SK-N-SH treated with all-trans-retinoic acid at 6 μM for 48 hours (cell line): Measurements from ENCODE around the gene ITPR3.

Experiments used
- BACH2 ChIP-seq: fragments of 250-450 bp; sonication (Bioruptor Pico); IDR thresholded peaks from 2 replicates; pipeline ENCODE4 v1.9.0; 2021; ENCODE audit warnings: mild to moderate bottlenecking, borderline replicate concordance
- OSR1 ChIP-seq: fragments of 250-450 bp; sonication (Bioruptor Pico); IDR thresholded peaks from 2 replicates; pipeline ENCODE4 v1.8.0; 2022; ENCODE audit warnings: moderate library complexity, mild to moderate bottlenecking, inconsistent platforms
- SNAI2 ChIP-seq: fragments of 250-450 bp; sonication (Bioruptor Pico); IDR thresholded peaks from 2 replicates; pipeline ENCODE4 v1.5.0; 2020; ENCODE audit warnings: mild to moderate bottlenecking, moderate library complexity
- ZC3H10 ChIP-seq: fragments of 250-450 bp; sonication (Bioruptor Pico); IDR thresholded peaks from 2 replicates; pipeline ENCODE4 v1.5.1; 2021; ENCODE audit warnings: mild to moderate bottlenecking, moderate library complexity
- ZFP3 ChIP-seq: fragments of 250-450 bp; sonication (Bioruptor Pico); IDR thresholded peaks from 2 replicates; pipeline ENCODE4 v1.5.0; 2020; ENCODE audit warnings: mild to moderate bottlenecking, moderate library complexity
- ZFP30 ChIP-seq: fragments of 450-650 bp; formaldehyde crosslinking; IDR thresholded peaks from 2 replicates; pipeline ENCODE4 v1.5.0; 2022; ENCODE audit warnings: mild to moderate bottlenecking, moderate library complexity
- TF ChIP-seq, protein P1 (sequence below): fragments of 250-450 bp; sonication (Bioruptor Pico); IDR thresholded peaks from 2 replicates; pipeline ENCODE4 v1.5.1; 2020; ENCODE audit warnings: low read depth, mild to moderate bottlenecking, moderate library complexity
- TF ChIP-seq, protein P2 (sequence below): fragments of 250-450 bp; sonication (Bioruptor Pico); IDR thresholded peaks from 2 replicates; pipeline ENCODE4 v1.8.0; 2020; ENCODE audit warnings: mild to moderate bottlenecking, moderate library complexity, borderline replicate concordance

DNA sequence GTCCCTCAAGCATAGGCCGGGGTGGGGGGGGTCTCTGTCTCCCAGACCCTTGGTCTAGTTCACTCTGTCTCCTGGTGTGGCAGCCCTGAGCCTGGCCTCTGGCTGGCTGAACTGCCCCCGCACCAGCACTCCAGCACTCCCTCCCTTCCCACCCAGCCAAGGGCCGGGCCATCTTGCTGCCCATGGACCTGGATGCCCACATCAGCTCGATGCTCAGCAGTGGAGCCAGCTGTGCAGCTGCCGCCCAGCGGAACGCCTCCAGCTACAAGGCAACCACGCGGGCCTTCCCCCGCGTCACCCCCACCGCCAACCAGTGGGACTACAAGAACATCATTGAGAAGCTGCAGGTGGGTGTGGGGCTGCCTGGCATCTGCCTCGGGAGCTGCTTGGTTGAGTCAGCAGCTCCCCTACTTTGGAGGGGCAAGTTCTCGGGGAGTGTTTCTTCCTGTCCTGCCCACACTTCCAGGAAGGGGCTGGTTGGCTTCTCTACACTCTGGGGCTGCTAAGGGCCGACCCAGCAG is 62.0 kb downstream of the ITPR3 start:
- TF ChIP-seq, protein P1, sequence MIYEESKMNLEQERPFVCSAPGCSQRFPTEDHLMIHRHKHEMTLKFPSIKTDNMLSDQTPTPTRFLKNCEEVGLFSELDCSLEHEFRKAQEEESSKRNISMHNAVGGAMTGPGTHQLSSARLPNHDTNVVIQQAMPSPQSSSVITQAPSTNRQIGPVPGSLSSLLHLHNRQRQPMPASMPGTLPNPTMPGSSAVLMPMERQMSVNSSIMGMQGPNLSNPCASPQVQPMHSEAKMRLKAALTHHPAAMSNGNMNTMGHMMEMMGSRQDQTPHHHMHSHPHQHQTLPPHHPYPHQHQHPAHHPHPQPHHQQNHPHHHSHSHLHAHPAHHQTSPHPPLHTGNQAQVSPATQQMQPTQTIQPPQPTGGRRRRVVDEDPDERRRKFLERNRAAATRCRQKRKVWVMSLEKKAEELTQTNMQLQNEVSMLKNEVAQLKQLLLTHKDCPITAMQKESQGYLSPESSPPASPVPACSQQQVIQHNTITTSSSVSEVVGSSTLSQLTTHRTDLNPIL (CRISPR knock-in tag): no peak
- TF ChIP-seq ZFP30 (CRISPR knock-in tag) (no peak), ZC3H10 (CRISPR knock-in tag) (no peak), BACH2 (CRISPR knock-in tag) (no peak), SNAI2 (no peak), ZFP3 (no peak), OSR1 (no peak)
- TF ChIP-seq, protein P2, sequence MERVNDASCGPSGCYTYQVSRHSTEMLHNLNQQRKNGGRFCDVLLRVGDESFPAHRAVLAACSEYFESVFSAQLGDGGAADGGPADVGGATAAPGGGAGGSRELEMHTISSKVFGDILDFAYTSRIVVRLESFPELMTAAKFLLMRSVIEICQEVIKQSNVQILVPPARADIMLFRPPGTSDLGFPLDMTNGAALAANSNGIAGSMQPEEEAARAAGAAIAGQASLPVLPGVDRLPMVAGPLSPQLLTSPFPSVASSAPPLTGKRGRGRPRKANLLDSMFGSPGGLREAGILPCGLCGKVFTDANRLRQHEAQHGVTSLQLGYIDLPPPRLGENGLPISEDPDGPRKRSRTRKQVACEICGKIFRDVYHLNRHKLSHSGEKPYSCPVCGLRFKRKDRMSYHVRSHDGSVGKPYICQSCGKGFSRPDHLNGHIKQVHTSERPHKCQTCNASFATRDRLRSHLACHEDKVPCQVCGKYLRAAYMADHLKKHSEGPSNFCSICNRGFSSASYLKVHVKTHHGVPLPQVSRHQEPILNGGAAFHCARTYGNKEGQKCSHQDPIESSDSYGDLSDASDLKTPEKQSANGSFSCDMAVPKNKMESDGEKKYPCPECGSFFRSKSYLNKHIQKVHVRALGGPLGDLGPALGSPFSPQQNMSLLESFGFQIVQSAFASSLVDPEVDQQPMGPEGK: no peak
